Calu3 (cell line): ENCODE data around the gene LHX3. TPM values are rescaled to one million over a fixed set of nuclear protein-coding genes. Genes with fewer than 3 reads are reported as not detected.

Source experiments
- BruUV-seq: library from RNA; stranded (reverse); fragments of 400-500 nt; replicated peaks from 2 replicates; lab custom pipeline; 2021; lab: Mats Ljungman, UMichigan
- CTCF ChIA-PET: fragments of 300-600 bp; sonication (Branson Sonifier 250); formaldehyde crosslinking; loops from one replicate; lab custom pipeline; 2022; ENCODE audit warnings: antibody characterized with exemption; lab: Charles Lee
- DNase-seq: peaks from one replicate; pipeline ENCODE4 v3.0.0; 2022
- H3K27ac Mint-ChIP-seq: one replicate; pipeline ENCODE4 v1.8.0; 2022; ENCODE audit warnings: mixed read lengths; ENCODE audit not compliant: unreplicated experiment
- H3K27me3 Mint-ChIP-seq: one replicate; pipeline ENCODE4 v1.8.0; 2022; ENCODE audit warnings: mixed read lengths; ENCODE audit not compliant: unreplicated experiment
- H3K36me3 Mint-ChIP-seq: one replicate; pipeline ENCODE4 v1.8.0; 2022; ENCODE audit warnings: mild to moderate bottlenecking, moderate library complexity, mixed read lengths; ENCODE audit not compliant: insufficient read depth, unreplicated experiment
- H3K4me1 Mint-ChIP-seq: one replicate; pipeline ENCODE4 v1.8.0; 2022; ENCODE audit warnings: mild to moderate bottlenecking, low read depth, mixed read lengths; ENCODE audit not compliant: unreplicated experiment
- H3K4me3 Mint-ChIP-seq: one replicate; pipeline ENCODE4 v1.8.0; 2022; ENCODE audit warnings: mild to moderate bottlenecking, low read depth, moderate library complexity, mixed read lengths; ENCODE audit not compliant: unreplicated experiment
- H3K9me3 Mint-ChIP-seq: one replicate; pipeline ENCODE4 v1.8.0; 2022; ENCODE audit warnings: low read depth, mixed read lengths; ENCODE audit not compliant: unreplicated experiment
- CTCF ChIP-seq: fragments of 200-600 bp; IDR thresholded peaks from one replicate; pipeline ENCODE4 v1.8.0; 2022; ENCODE audit warnings: antibody characterized with exemption; ENCODE audit not compliant: unreplicated experiment
- intact Hi-C: fragments of 100-400 bp; cut with micrococcal nuclease; formaldehyde crosslinking; loops from one replicate; pipeline ENCODE4 v1.10.0; 2022; ENCODE audit not compliant: unreplicated experiment
- total RNA-seq: library from RNA; stranded (reverse); gene quantifications from 2 replicates; pipeline ENCODE4 v1.2.3, GENCODE V29; 2022

LHX3 gene
- total RNA-seq, 1 experiment from 2014 or later, result not detected

- no TSS peak for BruUV-seq
- Mint-ChIP-seq H3K36me3 (no peaks in the 10 kb centered on the region), H3K27me3 (peaks cover 25% of the 10 kb centered on the region), H3K27ac (no peak overlapping the region), H3K4me1 (no peaks in the 10 kb centered on the region), H3K9me3 (peaks cover 2% of the 10 kb centered on the region), H3K4me3 (no peak overlapping the region)
- no peak for DNase-seq
- no peak for TF ChIP-seq CTCF
- intact Hi-C loops, result no loop called here
- CTCF ChIA-PET, result no interaction called here
Observed at GRCh38 chr9:136160995-136161610, 43.8 kb downstream of the LHX3 start.

- no TSS peak for BruUV-seq
- no peak for TF ChIP-seq CTCF
- CTCF ChIA-PET, result no interaction called here
- peaks cover 2% of the 10 kb centered on the region for H3K9me3 Mint-ChIP-seq
- H3K27ac Mint-ChIP-seq, result no peak overlapping the region
- intact Hi-C loops, result no loop called here
- peaks cover 32% of the 10 kb centered on the region for H3K27me3 Mint-ChIP-seq
- DNase-seq, result no peak
- no peaks in the 10 kb centered on the region for H3K36me3 Mint-ChIP-seq
- no peaks in the 10 kb centered on the region for H3K4me1 Mint-ChIP-seq
- H3K4me3 Mint-ChIP-seq, result no peak overlapping the region
Observed at GRCh38 chr9:136160381-136160841, 44.5 kb downstream of the LHX3 start.

- H3K4me1 Mint-ChIP-seq, result no peaks in the 10 kb centered on the region
- intact Hi-C loops, result no loop called here
- no peak overlapping the region for H3K4me3 Mint-ChIP-seq
- no peak overlapping the region for H3K27ac Mint-ChIP-seq
- H3K36me3 Mint-ChIP-seq, result no peaks in the 10 kb centered on the region
- no peak for DNase-seq
- TF ChIP-seq CTCF, result no peak
- H3K9me3 Mint-ChIP-seq, result peaks cover 2% of the 10 kb centered on the region
- CTCF ChIA-PET, result no interaction called here
- no TSS peak for BruUV-seq
- H3K27me3 Mint-ChIP-seq, result peaks cover 37% of the 10 kb centered on the region
Observed at GRCh38 chr9:136159851-136160250, 45.1 kb downstream of the LHX3 start.

GRCh38 chr9:136157477-136158265 lies 47.3 kb downstream of the LHX3 start:
- Mint-ChIP-seq H3K36me3 (no peaks in the 10 kb centered on the region), H3K4me1 (no peaks in the 10 kb centered on the region), H3K4me3 (no peak overlapping the region), H3K9me3 (no peaks in the 10 kb centered on the region), H3K27ac (no peak overlapping the region), H3K27me3 (peaks cover 33% of the 10 kb centered on the region)
- no TSS peak for BruUV-seq
- CTCF ChIA-PET, result interaction anchor here (0.6 kb wide), 1 partner anchor 9 kb away, joined by 3 read pairs; no protein-coding TSS in a partner anchor
- TF ChIP-seq CTCF, result no peak
- DNase-seq, result no peak
- intact Hi-C loops, result no loop called here
